ENCODE results near the gene CCDC30. TPM values are rescaled to one million over a fixed set of nuclear protein-coding genes. Genes with fewer than 3 reads are reported as not detected.

CCDC30 gene
- total and polyA plus RNA-seq, 10 donors: 0.65 to 11.6 (median 3.7) TPM

- TF ChIP-seq CTCF (IDR thresholded peaks at IDR 0.05 in 8 of 11, conservative IDR thresholded peaks at IDR 0.05 in 3 of 11) (no peak), POLR2AphosphoS5 (IDR thresholded peaks at IDR 0.05) (no peak), POLR2A (IDR thresholded peaks at IDR 0.05) (no peak)
- Histone ChIP-seq H3K9me3 (no peaks in the 10 kb centered on the region), H3K36me3 (no peaks in the 10 kb centered on the region), H3K27ac (no peak overlapping the region), H3K27me3 (replicated peaks in 1 of 7) (no peaks in the 10 kb centered on the region), H3K4me1 (no peaks in the 10 kb centered on the region), H3K4me3 (no peak overlapping the region)
- 78 to 85% (median 84%) methylated on average over 9 of the region's 9 CpGs for WGBS, 5 donors
- intact Hi-C loops (cut with DNase I; ENCODE audit: low total_unique reads): no loop called here
- no peak for DNase-seq
Observed at GRCh38 chr1:42422737-42423136, 40.3 kb upstream of the CCDC30 start.

- DNase-seq: no peak
- H3K36me3 ChIP-seq: no peaks in the 10 kb centered on the region
- intact Hi-C loops (cut with DNase I; ENCODE audit: low total_unique reads): no loop called here
- no peaks in the 10 kb centered on the region for H3K4me1 ChIP-seq
- WGBS, 5 donors: 88 to 96% (median 93%) methylated on average over 3 of the region's 3 CpGs
- TF ChIP-seq CTCF (IDR thresholded peaks at IDR 0.05 in 8 of 11, conservative IDR thresholded peaks at IDR 0.05 in 3 of 11) (no peak), POLR2AphosphoS5 (IDR thresholded peaks at IDR 0.05) (no peak), POLR2A (IDR thresholded peaks at IDR 0.05) (no peak)
- H3K4me3 ChIP-seq: no peak overlapping the region
- H3K27me3 ChIP-seq (replicated peaks in 1 of 7): no peaks in the 10 kb centered on the region
- H3K27ac ChIP-seq: no peak overlapping the region
- no peaks in the 10 kb centered on the region for H3K9me3 ChIP-seq
Observed at GRCh38 chr1:42423681-42424080, 39.4 kb upstream of the CCDC30 start.

- TF ChIP-seq POLR2AphosphoS5 (IDR thresholded peaks at IDR 0.05) (no peak), POLR2A (IDR thresholded peaks at IDR 0.05) (no peak), CTCF (IDR thresholded peaks at IDR 0.05 in 8 of 11, conservative IDR thresholded peaks at IDR 0.05 in 3 of 11) (no peak)
Observed at GRCh38 chr1:42424201-42424600, 38.9 kb upstream of the CCDC30 start.

GRCh38 chr1:42427240-42427639, 35.8 kb upstream of the CCDC30 start:
- intact Hi-C loops (cut with DNase I; ENCODE audit: low total_unique reads): no loop called here
- Histone ChIP-seq H3K27ac (no peak overlapping the region), H3K4me3 (no peak overlapping the region), H3K9me3 (no peaks in the 10 kb centered on the region), H3K27me3 (replicated peaks in 1 of 7) (no peaks in the 10 kb centered on the region), H3K4me1 (no peaks in the 10 kb centered on the region), H3K36me3 (no peaks in the 10 kb centered on the region)
- no peak for TF ChIP-seq POLR2A (IDR thresholded peaks at IDR 0.05)
- no peak for TF ChIP-seq POLR2AphosphoS5 (IDR thresholded peaks at IDR 0.05)
- no peak for TF ChIP-seq CTCF (IDR thresholded peaks at IDR 0.05 in 8 of 11, conservative IDR thresholded peaks at IDR 0.05 in 3 of 11)
- no peak for DNase-seq
- WGBS, 5 donors: 48 to 70% (median 60%) methylated on average over 4 of the region's 4 CpGs

More at GRCh38 chr1:42424201-42424600, 38.9 kb upstream of the CCDC30 start:
- Histone ChIP-seq H3K27me3 (replicated peaks in 1 of 7) (no peaks in the 10 kb centered on the region), H3K4me1 (no peaks in the 10 kb centered on the region), H3K36me3 (no peaks in the 10 kb centered on the region), H3K27ac (no peak overlapping the region), H3K4me3 (no peak overlapping the region), H3K9me3 (no peaks in the 10 kb centered on the region)
- intact Hi-C loops (cut with DNase I; ENCODE audit: low total_unique reads): no loop called here
- 79 to 93% (median 89%) methylated on average over 4 of the region's 4 CpGs for WGBS, 5 donors
- DNase-seq: no peak
